Measurements from ENCODE around the gene LRRC74B. TPM values are rescaled to one million over a fixed set of nuclear protein-coding genes. Genes with fewer than 3 reads are reported as not detected.
A peak's percentile ranks its signal among the peaks of the same experiment; 100 is the strongest.

The LRRC74B gene
- total RNA-seq, 4 donors from 2014 or later = not detected

DNA sequence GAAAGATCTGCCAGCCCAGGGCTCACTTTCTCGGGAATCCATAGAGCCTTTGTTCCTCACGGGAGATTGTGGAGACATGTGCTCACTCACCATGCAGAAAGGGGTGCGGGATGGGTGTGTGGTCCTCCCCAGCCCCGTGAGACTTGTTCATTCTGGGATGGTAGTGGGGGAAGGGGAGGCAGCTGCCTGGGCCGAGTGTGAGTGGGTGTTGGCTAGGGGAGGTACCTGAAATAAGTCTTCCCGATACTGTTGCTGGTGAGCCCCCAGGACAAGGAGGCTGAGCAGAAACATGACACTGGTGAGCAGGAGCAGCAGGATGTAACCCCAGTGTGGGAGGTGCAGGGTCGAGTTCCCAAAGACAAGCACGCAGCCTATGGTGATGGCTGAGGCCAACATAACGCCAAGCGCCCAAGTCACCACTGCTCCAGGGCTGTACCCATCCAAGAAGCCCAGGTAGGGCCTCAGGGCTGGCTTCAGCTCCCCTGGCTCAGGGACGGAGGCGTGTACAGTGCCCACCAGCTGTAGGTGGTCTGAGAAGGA, 16.2 kb upstream of the LRRC74B start:
- Histone ChIP-seq H3K27ac (no peak overlapping the region), H3K4me1 (peaks cover 7 to 9% (median 7%) of the 10 kb centered on the region in 4 donors), H3K36me3 (no peaks in the 10 kb centered on the region), H3K4me3 (no peak overlapping the region), H3K27me3 (peaks cover 25% of the 10 kb centered on the region), H3K9me3 (no peaks in the 10 kb centered on the region)
- TF ChIP-seq POLR2AphosphoS5 (IDR thresholded peaks at IDR 0.05) (no peak), POLR2A (IDR thresholded peaks at IDR 0.05) (no peak)
- DNase-seq = no peak
- WGBS, 2 donors (ENCODE audit: low coverage in 1 of 2) = 33 to 77% methylated on average over 3 to 12 of the region's 12 CpGs
- intact Hi-C loops (cut with DNase I; ENCODE audit: low total_unique reads) = loop anchor here (10.0 kb wide), 1 partner anchor 45 kb away; no protein-coding TSS in a partner anchor
- in situ Hi-C loops (cut with MboI; ENCODE audit: low pct_ligation_motif_present in 1 of 4, low pct_unique_long_range_greater_than_20kb in 1 of 4, low sequenced_read_pairs in 3 of 4) = no loop called here

DNA sequence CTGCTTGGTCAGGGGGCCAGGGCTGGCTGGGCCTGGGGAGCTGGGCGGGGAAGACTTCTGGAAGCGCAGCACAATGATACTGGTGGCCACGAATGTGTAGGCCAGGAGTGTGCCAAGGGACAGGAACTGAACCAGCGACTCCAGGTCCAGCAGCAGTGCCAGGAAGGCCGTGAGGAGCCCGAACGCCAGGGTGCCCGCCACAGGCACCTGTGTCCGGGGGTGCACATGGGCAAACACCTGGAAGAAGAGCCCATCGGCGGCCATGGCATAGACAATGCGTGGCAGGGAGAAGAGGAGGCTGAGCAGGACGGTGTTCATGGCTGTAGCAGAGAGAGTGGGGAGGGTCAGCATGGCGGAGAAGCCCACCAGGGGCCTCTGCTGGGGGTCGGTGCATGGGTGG, 15.7 kb upstream of the LRRC74B start:
- 84% methylated on average over 11 to 15 of the region's 15 CpGs for WGBS, 2 donors (ENCODE audit: low coverage in 1 of 2)

DNA sequence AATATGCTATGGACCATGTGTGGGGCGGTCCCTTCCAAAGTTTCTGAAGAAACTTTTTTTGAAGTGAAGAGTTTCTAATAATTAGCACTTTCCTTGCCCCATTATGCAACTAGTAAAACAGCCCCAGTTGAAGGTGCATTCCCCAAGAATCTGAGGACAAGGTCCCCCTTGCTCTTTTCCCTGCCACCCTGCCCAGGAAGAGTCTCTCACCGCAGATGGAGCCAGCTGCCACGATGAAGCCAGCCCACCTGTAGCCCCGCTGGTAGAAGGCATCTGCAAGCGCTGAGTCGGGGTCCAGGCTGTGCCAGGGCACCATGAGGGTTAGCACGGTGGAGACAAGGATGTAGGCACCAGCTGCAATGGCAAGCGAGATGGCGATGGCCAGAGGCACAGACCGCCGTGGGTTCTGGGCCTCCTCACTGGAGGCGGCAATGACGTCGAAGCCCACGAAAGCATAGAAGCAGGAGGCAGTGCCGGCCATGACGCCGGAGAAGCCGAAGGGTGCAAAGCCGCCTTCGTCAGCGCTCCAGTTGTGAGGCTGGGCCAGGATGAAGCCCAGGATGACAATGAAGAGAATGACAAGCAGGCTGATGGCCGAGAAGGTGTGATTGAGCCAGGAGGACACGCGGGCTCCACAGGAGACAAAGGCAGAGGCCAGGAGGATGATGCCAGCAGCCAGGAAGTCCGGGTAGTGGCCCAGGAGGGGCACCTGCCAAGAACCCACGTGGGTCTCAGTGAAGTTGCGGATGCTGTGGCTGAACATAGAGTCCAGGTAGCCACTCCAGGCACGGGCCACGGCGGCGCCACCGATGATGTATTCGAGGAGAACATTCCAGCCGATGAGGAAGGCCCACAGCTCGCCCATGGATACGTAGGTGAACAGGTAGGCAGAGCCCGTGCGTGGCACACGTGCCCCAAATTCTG, 14.9 kb upstream of the LRRC74B start:
- Histone ChIP-seq H3K36me3 (no peaks in the 10 kb centered on the region), H3K4me1 (peaks cover 7 to 9% (median 7%) of the 10 kb centered on the region in 4 donors), H3K9me3 (no peaks in the 10 kb centered on the region), H3K4me3 (no peak overlapping the region), H3K27me3 (peaks cover 25% of the 10 kb centered on the region), H3K27ac (no peak overlapping the region)
- TF ChIP-seq POLR2A (IDR thresholded peaks at IDR 0.05) = no peak
- TF ChIP-seq, protein P1, sequence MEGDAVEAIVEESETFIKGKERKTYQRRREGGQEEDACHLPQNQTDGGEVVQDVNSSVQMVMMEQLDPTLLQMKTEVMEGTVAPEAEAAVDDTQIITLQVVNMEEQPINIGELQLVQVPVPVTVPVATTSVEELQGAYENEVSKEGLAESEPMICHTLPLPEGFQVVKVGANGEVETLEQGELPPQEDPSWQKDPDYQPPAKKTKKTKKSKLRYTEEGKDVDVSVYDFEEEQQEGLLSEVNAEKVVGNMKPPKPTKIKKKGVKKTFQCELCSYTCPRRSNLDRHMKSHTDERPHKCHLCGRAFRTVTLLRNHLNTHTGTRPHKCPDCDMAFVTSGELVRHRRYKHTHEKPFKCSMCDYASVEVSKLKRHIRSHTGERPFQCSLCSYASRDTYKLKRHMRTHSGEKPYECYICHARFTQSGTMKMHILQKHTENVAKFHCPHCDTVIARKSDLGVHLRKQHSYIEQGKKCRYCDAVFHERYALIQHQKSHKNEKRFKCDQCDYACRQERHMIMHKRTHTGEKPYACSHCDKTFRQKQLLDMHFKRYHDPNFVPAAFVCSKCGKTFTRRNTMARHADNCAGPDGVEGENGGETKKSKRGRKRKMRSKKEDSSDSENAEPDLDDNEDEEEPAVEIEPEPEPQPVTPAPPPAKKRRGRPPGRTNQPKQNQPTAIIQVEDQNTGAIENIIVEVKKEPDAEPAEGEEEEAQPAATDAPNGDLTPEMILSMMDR (IDR thresholded peaks at IDR 0.05) = no peak
- no peak for TF ChIP-seq POLR2AphosphoS5 (IDR thresholded peaks at IDR 0.05)
- TF ChIP-seq EP300 (IDR thresholded peaks at IDR 0.05; ENCODE audit: low read depth) = no peak
- WGBS, 2 donors (ENCODE audit: low coverage in 1 of 2) = 84 to 93% methylated on average over 2 to 40 of the region's 40 CpGs
- in situ Hi-C loops (cut with MboI; ENCODE audit: low pct_ligation_motif_present in 1 of 4, low pct_unique_long_range_greater_than_20kb in 1 of 4, low sequenced_read_pairs in 3 of 4) = no loop called here
- no peak for DNase-seq
- intact Hi-C loops (cut with DNase I; ENCODE audit: low total_unique reads) = no loop called here

More for the DNA sequence above, 15.7 kb upstream of the LRRC74B start:
- Histone ChIP-seq H3K9me3 (no peaks in the 10 kb centered on the region), H3K27me3 (peaks cover 25% of the 10 kb centered on the region), H3K4me3 (no peak overlapping the region), H3K36me3 (no peaks in the 10 kb centered on the region), H3K27ac (no peak overlapping the region), H3K4me1 (peaks cover 7 to 9% (median 7%) of the 10 kb centered on the region in 4 donors)
- TF ChIP-seq POLR2AphosphoS5 (IDR thresholded peaks at IDR 0.05) (no peak), EP300 (IDR thresholded peaks at IDR 0.05; ENCODE audit: low read depth) (no peak), POLR2A (IDR thresholded peaks at IDR 0.05) (no peak)
- TF ChIP-seq, protein P1 (IDR thresholded peaks at IDR 0.05) = no peak
- in situ Hi-C loops (cut with MboI; ENCODE audit: low pct_ligation_motif_present in 1 of 4, low pct_unique_long_range_greater_than_20kb in 1 of 4, low sequenced_read_pairs in 3 of 4) (no loop called here), intact Hi-C loops (cut with DNase I; ENCODE audit: low total_unique reads) (no loop called here)
- no peak for DNase-seq

DNA sequence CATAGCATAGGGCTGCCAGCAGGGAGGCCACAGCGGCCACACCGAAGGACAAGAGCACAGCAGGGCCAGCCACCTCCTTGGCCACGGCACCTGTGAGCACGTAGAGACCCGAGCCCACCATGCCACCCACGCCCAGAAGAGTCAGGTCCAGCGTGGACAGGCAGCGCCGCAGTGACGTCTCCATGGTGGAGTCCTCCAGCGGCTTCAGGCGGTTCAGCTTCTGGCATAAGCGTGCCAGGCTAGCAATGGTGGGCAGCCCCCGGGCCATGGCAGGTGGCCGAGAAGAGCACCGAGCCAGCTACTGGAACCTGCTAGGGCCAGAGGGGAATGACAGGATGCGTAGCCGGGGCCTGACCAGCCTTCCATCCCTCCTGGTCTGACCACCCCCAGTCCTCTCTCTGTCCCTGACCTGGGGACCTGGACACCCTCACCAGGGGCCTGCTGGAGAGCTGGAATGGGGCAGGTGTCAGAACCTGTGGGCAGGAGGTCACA, 14.2 kb upstream of the LRRC74B start:
- in situ Hi-C loops (cut with MboI; ENCODE audit: low pct_ligation_motif_present in 1 of 4, low pct_unique_long_range_greater_than_20kb in 1 of 4, low sequenced_read_pairs in 3 of 4) (no loop called here), intact Hi-C loops (cut with DNase I; ENCODE audit: low total_unique reads) (no loop called here)
- Histone ChIP-seq H3K36me3 (no peaks in the 10 kb centered on the region), H3K27ac (peak overlapping the region in 1 of 4 donors; percentile 11), H3K9me3 (no peaks in the 10 kb centered on the region), H3K4me1 (peaks cover 7 to 9% (median 7%) of the 10 kb centered on the region in 4 donors), H3K27me3 (peaks cover 25% of the 10 kb centered on the region), H3K4me3 (peak overlapping the region in 2 of 4 donors; percentile 24 to 28)
- WGBS, 2 donors (ENCODE audit: low coverage in 1 of 2) = 100% methylated on average over 8 of the region's 18 CpGs; no CpG with 5 or more reads in 1 of the 2 donors
- TF ChIP-seq, protein P1 (IDR thresholded peaks at IDR 0.05) = no peak
- TF ChIP-seq POLR2A (IDR thresholded peaks at IDR 0.05) = no peak
- no peak for TF ChIP-seq EP300 (IDR thresholded peaks at IDR 0.05; ENCODE audit: low read depth)
- TF ChIP-seq POLR2AphosphoS5 (IDR thresholded peaks at IDR 0.05) = no peak
- DNase-seq = no peak

Data from transverse colon (tissue), 4 donors.